ENCODE data around the gene SUMO2.
A peak's percentile ranks its signal among the peaks of the same experiment; 100 is the strongest.
"Not testable (repeated sequence)": the region's sequence is repeated elsewhere in the genome, so short reads cannot be mapped to it uniquely, and the experiment has no call there.

Gene SUMO2

DNA sequence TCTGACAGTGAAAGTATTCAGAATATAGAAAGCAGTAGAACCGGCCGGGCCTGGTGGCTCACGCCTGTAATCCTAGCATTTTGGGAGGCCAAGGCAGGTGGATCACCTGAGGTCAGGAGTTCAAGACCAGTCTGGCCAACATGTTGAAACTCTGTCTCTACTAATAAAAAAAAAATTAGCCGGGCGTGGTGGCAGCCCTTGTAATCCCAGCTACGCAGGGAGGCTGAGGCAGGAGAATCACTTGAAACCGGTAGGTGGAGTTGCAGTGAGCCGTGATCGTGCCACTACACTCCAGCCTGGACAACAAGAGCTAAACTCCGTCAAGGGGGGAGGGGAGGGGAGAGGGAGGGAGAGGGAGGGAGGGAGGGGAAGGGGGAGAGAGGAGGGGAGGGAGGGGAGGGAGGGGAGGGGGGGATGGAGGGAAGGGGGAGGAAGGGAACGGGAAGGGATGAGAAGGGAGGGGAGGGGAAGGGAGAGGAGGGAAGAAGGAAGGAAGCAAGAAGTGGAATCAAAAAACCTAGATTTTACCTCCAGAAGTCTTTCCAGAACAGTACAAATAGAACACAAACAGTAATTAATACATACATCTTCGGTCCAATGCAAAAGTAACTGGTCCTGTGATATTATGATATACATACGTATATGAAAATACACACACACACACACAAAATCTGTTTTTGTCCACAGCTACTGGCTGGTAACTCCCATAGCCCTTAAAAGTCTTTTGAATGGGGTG is 40.4 kb downstream of the SUMO2 start:
- no peak for DNase-seq

- no peak for DNase-seq
Measured at GRCh38 chr17:75138519-75138918, 44.2 kb downstream of the SUMO2 start.

- not testable (repeated sequence) for DNase-seq
Measured at GRCh38 chr17:75137762-75138161, 45.0 kb downstream of the SUMO2 start.

DNA sequence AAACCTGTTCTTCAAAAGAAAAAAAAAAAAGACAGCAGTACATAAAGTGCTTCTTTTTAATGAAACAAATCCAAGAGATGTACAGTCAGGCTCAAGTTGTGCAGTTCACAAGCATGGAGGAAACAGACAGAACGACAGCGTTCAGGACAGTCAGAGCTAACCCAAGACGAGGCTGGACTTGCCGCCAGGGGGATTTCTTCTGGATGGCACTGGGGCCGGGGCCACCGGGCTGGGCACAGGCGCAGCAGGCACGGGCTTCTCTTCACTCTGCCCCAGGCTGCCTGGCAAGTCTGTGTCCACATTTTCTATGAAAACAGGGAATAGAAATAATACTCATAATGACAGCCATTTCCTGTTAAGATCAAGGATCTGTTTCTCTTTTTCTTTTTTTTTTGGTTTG is 46.8 kb downstream of the SUMO2 start:
- no peak for DNase-seq

DNA sequence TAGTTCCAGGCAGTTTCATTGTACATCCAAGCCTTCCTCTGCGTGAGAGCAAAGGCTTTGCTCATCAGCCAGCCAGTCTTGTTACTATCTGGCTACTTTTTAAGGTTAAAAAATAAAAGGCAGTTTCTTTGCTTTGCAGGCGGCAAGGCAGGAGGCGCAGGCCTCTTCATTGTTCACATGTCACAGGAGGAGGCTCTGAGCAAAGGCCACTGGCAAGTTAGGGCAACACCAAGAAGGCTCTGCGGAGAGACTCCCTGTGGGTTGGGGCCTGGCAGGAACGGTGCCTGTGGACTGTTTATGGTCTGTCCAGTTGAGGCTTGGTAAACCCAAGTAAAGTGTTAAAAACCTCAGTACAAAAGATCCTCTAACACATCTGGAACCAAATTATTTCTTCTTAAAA is 47.3 kb downstream of the SUMO2 start:
- DNase-seq, result no peak

- not testable (repeated sequence) for DNase-seq
Measured at GRCh38 chr17:75133607-75134347, 49.0 kb downstream of the SUMO2 start.

DNA sequence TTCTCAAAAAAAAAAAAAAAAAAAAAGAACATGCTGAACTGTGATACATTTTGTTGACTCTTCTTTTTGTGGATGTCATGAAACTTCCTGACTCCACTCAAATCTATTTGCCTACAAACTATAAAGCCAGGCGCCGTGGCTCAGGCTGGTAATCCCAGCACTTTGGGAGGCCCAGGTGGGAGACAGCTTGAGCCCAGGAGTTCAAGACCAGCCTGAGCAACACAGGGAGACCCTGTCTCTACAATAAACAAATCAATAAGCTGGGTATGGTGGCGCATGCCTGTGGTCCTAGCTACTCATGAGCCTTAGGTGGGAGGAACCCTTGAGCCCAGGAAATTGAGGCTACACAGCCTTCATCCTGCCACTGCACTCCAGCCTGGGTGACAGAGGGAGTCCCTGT is 49.8 kb downstream of the SUMO2 start:
- DNase-seq, result no peak

GRCh38 chr17:75132018-75133000 is 50.5 kb downstream of the SUMO2 start:
- not testable (repeated sequence) for DNase-seq

DNA sequence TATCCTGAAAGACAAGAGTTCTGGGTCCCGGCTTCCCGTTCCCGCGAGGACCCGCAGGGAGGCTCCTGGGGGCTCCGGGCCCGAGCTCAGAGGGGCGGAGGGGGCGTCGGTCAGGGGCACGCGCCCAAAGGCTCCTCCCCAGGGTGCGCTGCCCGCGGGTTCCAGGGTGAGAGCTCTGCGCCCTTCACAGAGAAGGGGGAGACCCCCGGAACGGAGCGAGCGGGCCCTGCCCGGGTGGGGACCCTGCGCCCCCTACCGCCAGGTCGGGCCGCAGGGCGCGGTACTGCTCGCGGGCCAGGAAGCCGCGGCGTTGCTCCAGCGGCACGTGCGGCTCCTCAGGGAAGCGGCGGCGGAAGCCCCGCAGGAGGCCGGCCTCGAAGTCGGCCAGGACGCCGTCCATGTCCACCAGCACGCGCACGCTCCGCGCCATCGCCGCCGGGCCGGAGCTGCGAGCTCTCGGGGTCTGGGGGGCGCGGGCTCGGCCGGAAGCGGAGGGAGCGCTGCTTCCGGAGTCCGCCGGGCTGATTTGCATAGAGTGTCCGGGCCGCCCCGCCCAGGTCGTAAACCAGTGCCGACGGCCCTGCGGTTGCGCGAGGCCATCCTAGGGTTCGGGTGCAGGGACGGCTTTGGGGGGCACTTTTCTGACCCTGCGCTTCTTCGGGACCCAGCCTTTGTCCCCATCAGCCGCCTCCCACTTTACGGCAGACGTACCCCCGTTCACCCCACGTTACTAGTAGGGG is 51.3 kb downstream of the SUMO2 start, which contains the start of gene NT5C:
TSS of gene NT5C (minus strand) at position 465 of the 740 bp plus-strand sequence. CDS start at position 430, 35 bp downstream.
- DNase-seq, result peak; percentile 79

- DNase-seq, result peak; percentile 64
Measured at GRCh38 chr17:75130632-75131277, 52.0 kb downstream of the SUMO2 start.

DNA sequence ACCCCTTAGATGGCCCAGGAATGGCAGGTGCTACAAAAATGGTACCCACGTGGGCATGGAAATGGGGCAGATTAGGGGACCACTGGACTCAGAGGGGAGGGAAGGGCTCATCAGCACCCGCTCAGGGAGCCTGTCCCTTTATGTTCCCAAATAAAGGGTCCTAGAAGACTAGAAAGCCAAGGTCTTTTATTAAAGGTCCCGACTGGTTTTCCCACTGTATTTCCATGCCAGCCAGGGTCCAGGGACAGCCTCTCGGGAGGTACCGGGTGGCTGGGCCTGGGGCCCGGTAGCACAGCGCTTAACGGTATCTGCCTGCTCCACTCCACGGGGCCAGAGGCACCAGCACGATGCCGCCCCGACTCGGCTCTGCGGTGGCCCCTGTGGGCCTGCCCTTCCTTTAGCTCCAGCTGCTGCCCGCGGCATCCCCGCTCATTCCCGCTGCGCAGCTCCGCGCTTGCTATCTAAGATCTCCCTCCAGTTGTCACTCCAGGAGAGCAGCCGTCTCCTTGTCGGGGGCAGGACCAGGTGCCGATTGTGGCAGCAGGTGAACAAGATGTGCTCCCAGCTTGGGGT is 52.6 kb downstream of the SUMO2 start:
- DNase-seq, result no peak

- no peak for DNase-seq
Measured at GRCh38 chr17:75129576-75129975, 53.2 kb downstream of the SUMO2 start.

GRCh38 chr17:75128694-75129505 is 53.9 kb downstream of the SUMO2 start:
- DNase-seq, result no peak

DNA sequence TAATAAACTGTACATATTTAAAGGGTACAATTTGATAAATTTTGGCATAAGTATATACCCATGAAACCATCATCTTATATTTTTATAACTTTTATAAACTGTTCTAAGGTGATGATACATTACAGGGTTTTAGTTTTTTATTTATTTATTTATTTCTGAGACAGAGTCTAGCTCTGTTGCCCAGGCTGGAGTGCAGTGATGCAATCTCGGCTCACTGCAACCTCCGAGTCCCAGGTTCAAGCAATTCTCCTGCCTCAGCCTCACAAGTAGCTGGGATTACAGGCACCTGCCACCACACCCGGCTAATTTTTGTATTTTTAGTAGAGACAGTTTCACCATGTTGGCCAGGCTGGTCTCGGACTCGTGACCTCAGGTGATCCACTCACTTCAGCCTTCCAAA is 54.8 kb downstream of the SUMO2 start:
- DNase-seq, result not testable (repeated sequence)

DNA sequence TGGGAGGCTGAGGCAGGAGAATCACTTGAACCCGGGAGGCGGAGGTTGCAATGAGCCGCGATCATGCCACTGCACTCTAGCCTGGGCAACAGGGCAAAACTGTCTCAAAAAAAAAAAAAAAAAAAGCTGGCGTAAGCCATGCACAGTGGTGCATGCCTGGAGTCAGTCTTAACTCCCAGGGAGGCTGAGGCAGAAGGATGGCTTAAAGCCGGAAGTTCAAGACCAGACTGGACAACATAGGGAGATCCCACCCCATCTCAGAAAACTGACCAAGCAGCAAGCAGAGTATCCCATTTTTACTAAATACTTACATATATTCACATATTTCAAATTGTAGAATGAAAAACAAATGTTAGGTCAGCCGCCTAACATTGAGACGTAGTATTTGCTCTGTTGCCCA is 55.8 kb downstream of the SUMO2 start:
- DNase-seq, result no peak

- no peak for DNase-seq
Measured at GRCh38 chr17:75125984-75126383, 56.8 kb downstream of the SUMO2 start.

- DNase-seq, result no peak
Measured at GRCh38 chr17:75124819-75125162, 58.0 kb downstream of the SUMO2 start.

GRCh38 chr17:75124041-75124818 is 58.5 kb downstream of the SUMO2 start:
- DNase-seq, result peak; percentile 11

- no peak for DNase-seq
Measured at GRCh38 chr17:75118307-75118706, 64.5 kb downstream of the SUMO2 start.

GRCh38 chr17:75116737-75117136 is 66.0 kb downstream of the SUMO2 start:
- DNase-seq, result no peak

All from fibroblast of upper back skin (primary cell).